ENCODE measurements around the gene TMTC1.

The TMTC1 gene

DNA sequence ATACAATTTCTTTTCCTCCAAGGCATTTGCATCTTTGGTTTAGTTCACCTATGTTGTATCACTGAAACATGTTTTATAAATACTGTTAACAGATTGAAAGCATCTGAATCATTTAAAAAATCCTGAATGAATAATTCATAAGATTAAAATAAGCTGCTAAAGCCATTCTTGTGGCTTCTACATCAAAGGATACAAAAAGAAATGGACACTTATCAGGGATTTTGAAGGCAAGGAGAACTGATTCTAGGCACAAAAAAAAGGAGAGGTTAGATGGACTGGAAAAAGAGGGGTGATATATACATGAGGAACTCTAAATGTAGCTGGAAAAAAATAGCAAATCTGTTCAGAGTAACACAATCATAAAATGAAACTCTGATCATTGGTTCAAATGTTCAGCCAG lies 280.5 kb downstream of the TMTC1 start:
- TF ChIP-seq TAF1 (IDR thresholded peaks at IDR 0.05; ENCODE audit: borderline replicate concordance, insufficient read depth, low read length) (no peak), FOXP2 (optimal IDR thresholded peaks at IDR 0.05; ENCODE audit: borderline replicate concordance, extremely low read depth, extremely low read length, insufficient read depth) (no peak), POLR2AphosphoS5 (IDR thresholded peaks at IDR 0.05; ENCODE audit: low read depth, low read length) (no peak), SIN3A (IDR thresholded peaks at IDR 0.05; ENCODE audit: borderline replicate concordance, insufficient read depth, low read length) (no peak)
- TF ChIP-seq, protein P1, sequence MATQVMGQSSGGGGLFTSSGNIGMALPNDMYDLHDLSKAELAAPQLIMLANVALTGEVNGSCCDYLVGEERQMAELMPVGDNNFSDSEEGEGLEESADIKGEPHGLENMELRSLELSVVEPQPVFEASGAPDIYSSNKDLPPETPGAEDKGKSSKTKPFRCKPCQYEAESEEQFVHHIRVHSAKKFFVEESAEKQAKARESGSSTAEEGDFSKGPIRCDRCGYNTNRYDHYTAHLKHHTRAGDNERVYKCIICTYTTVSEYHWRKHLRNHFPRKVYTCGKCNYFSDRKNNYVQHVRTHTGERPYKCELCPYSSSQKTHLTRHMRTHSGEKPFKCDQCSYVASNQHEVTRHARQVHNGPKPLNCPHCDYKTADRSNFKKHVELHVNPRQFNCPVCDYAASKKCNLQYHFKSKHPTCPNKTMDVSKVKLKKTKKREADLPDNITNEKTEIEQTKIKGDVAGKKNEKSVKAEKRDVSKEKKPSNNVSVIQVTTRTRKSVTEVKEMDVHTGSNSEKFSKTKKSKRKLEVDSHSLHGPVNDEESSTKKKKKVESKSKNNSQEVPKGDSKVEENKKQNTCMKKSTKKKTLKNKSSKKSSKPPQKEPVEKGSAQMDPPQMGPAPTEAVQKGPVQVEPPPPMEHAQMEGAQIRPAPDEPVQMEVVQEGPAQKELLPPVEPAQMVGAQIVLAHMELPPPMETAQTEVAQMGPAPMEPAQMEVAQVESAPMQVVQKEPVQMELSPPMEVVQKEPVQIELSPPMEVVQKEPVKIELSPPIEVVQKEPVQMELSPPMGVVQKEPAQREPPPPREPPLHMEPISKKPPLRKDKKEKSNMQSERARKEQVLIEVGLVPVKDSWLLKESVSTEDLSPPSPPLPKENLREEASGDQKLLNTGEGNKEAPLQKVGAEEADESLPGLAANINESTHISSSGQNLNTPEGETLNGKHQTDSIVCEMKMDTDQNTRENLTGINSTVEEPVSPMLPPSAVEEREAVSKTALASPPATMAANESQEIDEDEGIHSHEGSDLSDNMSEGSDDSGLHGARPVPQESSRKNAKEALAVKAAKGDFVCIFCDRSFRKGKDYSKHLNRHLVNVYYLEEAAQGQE (IDR thresholded peaks at IDR 0.05; ENCODE audit: insufficient read depth in 1 of 2, low read depth in 2 of 2, low read length in 2 of 2), result no peak

DNA sequence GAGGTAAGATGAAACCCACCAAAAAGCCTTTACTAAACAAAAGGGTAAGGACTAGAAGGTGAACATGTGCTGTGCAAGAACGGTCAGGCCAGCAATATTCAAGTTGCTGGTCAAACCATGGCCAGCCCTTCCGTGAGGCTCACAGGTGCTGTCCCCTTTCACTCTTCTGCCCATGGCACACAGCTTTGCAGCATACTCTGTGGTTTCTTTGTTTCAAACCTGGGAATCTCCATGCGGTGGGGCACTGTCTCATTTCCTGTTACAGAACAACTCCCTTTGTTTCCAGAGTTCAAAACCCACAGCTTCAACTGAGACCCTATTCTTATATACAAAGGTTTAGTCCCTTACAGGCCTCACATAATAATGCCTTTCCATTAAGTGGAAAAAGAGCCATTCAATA lies 284.5 kb downstream of the TMTC1 start:
- no peak for TF ChIP-seq FOXP2 (optimal IDR thresholded peaks at IDR 0.05; ENCODE audit: borderline replicate concordance, extremely low read depth, extremely low read length, insufficient read depth)
- no peak for TF ChIP-seq TAF1 (IDR thresholded peaks at IDR 0.05; ENCODE audit: borderline replicate concordance, insufficient read depth, low read length)
- TF ChIP-seq, protein P1 (IDR thresholded peaks at IDR 0.05; ENCODE audit: insufficient read depth in 1 of 2, low read depth in 2 of 2, low read length in 2 of 2), result no peak
- TF ChIP-seq POLR2AphosphoS5 (IDR thresholded peaks at IDR 0.05; ENCODE audit: low read depth, low read length), result no peak
- no peak for TF ChIP-seq SIN3A (IDR thresholded peaks at IDR 0.05; ENCODE audit: borderline replicate concordance, insufficient read depth, low read length)

DNA sequence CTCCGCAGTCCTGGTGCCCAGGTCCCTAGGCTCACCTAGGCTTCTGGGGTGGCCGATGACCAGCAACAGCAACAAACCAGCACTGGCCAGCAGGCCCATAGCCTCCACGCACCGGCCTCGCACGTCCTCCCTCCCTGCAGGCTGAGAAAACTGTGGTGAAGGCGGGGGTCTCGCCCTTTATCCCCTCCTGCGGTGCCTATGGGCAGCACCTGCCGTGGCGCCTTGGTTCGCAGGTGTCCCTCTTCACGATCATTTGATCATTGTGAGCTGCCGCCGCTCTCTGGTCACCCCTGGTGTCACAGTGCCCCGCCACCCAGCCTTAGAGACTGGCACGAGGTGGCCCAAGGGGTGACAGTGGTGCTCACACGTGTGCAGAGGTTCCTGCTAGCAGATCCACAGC lies 286.2 kb downstream of the TMTC1 start, which contains the start of gene OVCH1:
TSS of gene OVCH1 (minus strand) at position 99 of the 400 bp plus-strand sequence. CDS start at position 99, 0 bp downstream.
- TF ChIP-seq, protein P1 (IDR thresholded peaks at IDR 0.05; ENCODE audit: insufficient read depth in 1 of 2, low read depth in 2 of 2, low read length in 2 of 2), result no peak
- TF ChIP-seq POLR2AphosphoS5 (IDR thresholded peaks at IDR 0.05; ENCODE audit: low read depth, low read length), result no peak
- no peak for TF ChIP-seq SIN3A (IDR thresholded peaks at IDR 0.05; ENCODE audit: borderline replicate concordance, insufficient read depth, low read length)
- TF ChIP-seq TAF1 (IDR thresholded peaks at IDR 0.05; ENCODE audit: borderline replicate concordance, insufficient read depth, low read length), result no peak
- no peak for TF ChIP-seq FOXP2 (optimal IDR thresholded peaks at IDR 0.05; ENCODE audit: borderline replicate concordance, extremely low read depth, extremely low read length, insufficient read depth)

DNA sequence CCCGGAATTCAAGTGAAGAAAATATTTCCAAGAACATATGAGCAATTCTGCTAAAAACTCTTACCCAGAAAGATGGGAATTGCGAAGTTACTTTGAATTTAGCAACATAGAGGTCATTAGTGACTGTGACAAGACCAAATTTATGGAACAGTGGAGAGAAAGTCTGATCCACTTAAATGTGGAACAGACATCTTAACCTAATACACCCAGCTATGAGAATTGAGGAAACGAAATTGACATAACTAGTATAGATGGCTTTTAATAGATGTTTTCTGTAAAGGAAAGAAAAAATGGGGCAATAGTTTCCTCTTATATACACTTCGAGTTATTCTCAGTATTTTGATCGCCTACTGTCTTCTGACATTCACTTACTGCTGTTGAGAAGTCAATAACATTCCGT lies 290.9 kb downstream of the TMTC1 start:
- no peak for TF ChIP-seq SIN3A (IDR thresholded peaks at IDR 0.05; ENCODE audit: borderline replicate concordance, insufficient read depth, low read length)
- TF ChIP-seq TAF1 (IDR thresholded peaks at IDR 0.05; ENCODE audit: borderline replicate concordance, insufficient read depth, low read length), result no peak
- TF ChIP-seq POLR2AphosphoS5 (IDR thresholded peaks at IDR 0.05; ENCODE audit: low read depth, low read length), result no peak
- no peak for TF ChIP-seq FOXP2 (optimal IDR thresholded peaks at IDR 0.05; ENCODE audit: borderline replicate concordance, extremely low read depth, extremely low read length, insufficient read depth)
- TF ChIP-seq, protein P1 (IDR thresholded peaks at IDR 0.05; ENCODE audit: insufficient read depth in 1 of 2, low read depth in 2 of 2, low read length in 2 of 2), result no peak

DNA sequence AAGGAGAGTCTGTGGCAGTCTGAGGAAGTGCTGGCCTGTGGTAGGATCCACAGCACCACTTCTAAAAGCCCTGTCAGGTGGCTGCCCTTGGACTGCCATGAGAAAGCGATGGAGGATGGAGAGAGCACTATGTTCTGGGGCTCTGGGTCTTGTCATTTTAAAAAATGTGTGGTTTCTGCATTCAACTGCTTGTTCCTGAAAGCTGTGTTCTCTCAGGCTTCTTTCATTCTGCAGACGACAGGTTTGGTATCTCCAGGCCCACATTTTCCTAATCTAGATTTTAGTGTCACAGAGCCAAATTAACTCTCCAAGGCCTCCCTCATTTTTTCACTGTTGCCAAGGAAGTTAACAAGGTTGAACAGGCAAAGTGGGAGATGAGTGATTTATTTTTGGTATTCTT lies 296.8 kb downstream of the TMTC1 start:
- TF ChIP-seq TAF1 (IDR thresholded peaks at IDR 0.05; ENCODE audit: borderline replicate concordance, insufficient read depth, low read length), result no peak
- TF ChIP-seq SIN3A (IDR thresholded peaks at IDR 0.05; ENCODE audit: borderline replicate concordance, insufficient read depth, low read length), result no peak
- TF ChIP-seq, protein P1 (IDR thresholded peaks at IDR 0.05; ENCODE audit: insufficient read depth in 1 of 2, low read depth in 2 of 2, low read length in 2 of 2), result no peak
